ENCODE data around the gene GRK3. TPM values are rescaled to one million over a fixed set of nuclear protein-coding genes. Genes with fewer than 3 reads are reported as not detected.

Gene GRK3
- total RNA-seq, 1 experiment from 2014 or later: 14.6 TPM

DNA sequence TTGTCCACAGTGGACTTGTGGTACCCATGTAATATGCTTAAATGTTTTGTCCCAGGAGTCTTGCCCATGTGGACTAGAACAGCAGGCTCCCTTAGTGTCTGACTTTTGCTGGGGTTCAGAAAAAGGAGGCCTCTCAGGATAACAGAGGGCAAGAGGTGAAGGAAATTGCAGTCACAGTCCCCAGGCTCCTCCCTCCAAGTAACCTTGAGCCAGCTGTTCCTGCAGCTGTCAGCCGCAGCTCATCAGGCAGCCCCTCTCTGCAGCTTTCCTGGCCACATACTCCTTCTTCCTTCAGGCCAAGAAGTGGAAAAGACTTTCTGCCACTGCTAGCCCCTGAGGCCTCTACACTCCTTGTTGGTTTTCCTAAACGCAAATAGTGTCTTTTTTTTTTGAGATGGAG lies 171.2 kb downstream of the GRK3 start (continued):
- TF ChIP-seq RAD21 (IDR thresholded peaks at IDR 0.05; ENCODE audit: low read depth): no peak
- no peak for TF ChIP-seq EZH2 (IDR thresholded peaks at IDR 0.05)
- no peak for TF ChIP-seq ATF3 (IDR thresholded peaks at IDR 0.05)

- intact Hi-C loops (cut with micrococcal nuclease): no loop called here
- CTCF ChIA-PET: no interaction called here
- no TSS peak for BruUV-seq (replicated peaks)
These were observed 172.0 kb downstream of the GRK3 start for GRCh38 chr22:25736378-25737011.

GRCh38 chr22:25739659-25740344 lies 175.3 kb downstream of the GRK3 start:
- no peak overlapping the region for H3K9ac ChIP-seq (ENCODE audit: low read length)
- no peaks in the 10 kb centered on the region for H3K27me3 ChIP-seq (ENCODE audit: insufficient read depth, low read length)
- DNase-seq (ENCODE audit: low read depth, low spot score) (no peak), ATAC-seq (no peak)
- no peaks in the 10 kb centered on the region for H3K79me2 ChIP-seq (ENCODE audit: insufficient read depth, low read length)
- BruUV-seq (replicated peaks): no TSS peak
- no peaks in the 10 kb centered on the region for H3K9me3 ChIP-seq (ENCODE audit: control insufficient read depth in 1 of 2, insufficient read depth in 1 of 2, low read depth in 1 of 2, low read length in 2 of 2)
- no peaks in the 10 kb centered on the region for H4K20me1 ChIP-seq (ENCODE audit: insufficient read depth)
- H3K4me3 ChIP-seq (replicated peaks in 1 of 2; ENCODE audit: low read depth in 1 of 2, low read length in 2 of 2): no peak overlapping the region
- ChIA-PET CTCF (no interaction called here), POLR2A (no interaction called here), RAD21 (ENCODE audit: low non-redundant PET in 1 of 2, low total read pairs in 2 of 2, uncharacterized antibody in 2 of 2, unreplicated experiment in 2 of 2) (no interaction called here)
- H3K4me1 ChIP-seq (ENCODE audit: control insufficient read depth in 1 of 2, insufficient read depth in 2 of 2, low read length in 2 of 2): no peaks in the 10 kb centered on the region
- H3K9me2 ChIP-seq (ENCODE audit: insufficient read depth): no peaks in the 10 kb centered on the region
- no peak overlapping the region for H2AFZ ChIP-seq (ENCODE audit: low read depth, low read length, poor library complexity, severe bottlenecking)
- no peak overlapping the region for H3K4me2 ChIP-seq (ENCODE audit: low read length)
- TF ChIP-seq SIN3A (IDR thresholded peaks at IDR 0.05; ENCODE audit: low read depth) (no peak), RAD21 (IDR thresholded peaks at IDR 0.05; ENCODE audit: low read depth) (no peak), FOSL1 (IDR thresholded peaks at IDR 0.05; ENCODE audit: low read depth) (no peak), EGR1 (IDR thresholded peaks at IDR 0.05; ENCODE audit: low read depth) (no peak)
- H3K27ac ChIP-seq (ENCODE audit: low read depth, low read length): no peak overlapping the region
- intact Hi-C loops (cut with micrococcal nuclease): no loop called here
- H3K36me3 ChIP-seq (ENCODE audit: control insufficient read depth in 1 of 2, insufficient read depth in 2 of 2, low read length in 2 of 2): no peaks in the 10 kb centered on the region

More at GRCh38 chr22:25736378-25737011, 172.0 kb downstream of the GRK3 start:
- Histone ChIP-seq H3K79me2 (ENCODE audit: insufficient read depth, low read length) (no peaks in the 10 kb centered on the region), H3K36me3 (ENCODE audit: control insufficient read depth in 1 of 2, insufficient read depth in 2 of 2, low read length in 2 of 2) (no peaks in the 10 kb centered on the region), H3K27me3 (ENCODE audit: insufficient read depth, low read length) (no peaks in the 10 kb centered on the region), H3K9me2 (ENCODE audit: insufficient read depth) (no peaks in the 10 kb centered on the region), H3K4me2 (ENCODE audit: low read length) (no peak overlapping the region), H2AFZ (ENCODE audit: low read depth, low read length, poor library complexity, severe bottlenecking) (no peak overlapping the region), H4K20me1 (ENCODE audit: insufficient read depth) (no peaks in the 10 kb centered on the region), H3K4me1 (ENCODE audit: control insufficient read depth in 1 of 2, insufficient read depth in 2 of 2, low read length in 2 of 2) (no peaks in the 10 kb centered on the region), H3K27ac (ENCODE audit: low read depth, low read length) (no peak overlapping the region), H3K9me3 (ENCODE audit: control insufficient read depth in 1 of 2, insufficient read depth in 1 of 2, low read depth in 1 of 2, low read length in 2 of 2) (no peaks in the 10 kb centered on the region), H3K4me3 (replicated peaks in 1 of 2; ENCODE audit: low read depth in 1 of 2, low read length in 2 of 2) (no peak overlapping the region), H3K9ac (ENCODE audit: low read length) (no peak overlapping the region)
- TF ChIP-seq EZH2phosphoT487 (IDR thresholded peaks at IDR 0.05; ENCODE audit: borderline replicate concordance) (no peak), CEBPB (IDR thresholded peaks at IDR 0.05; ENCODE audit: low read depth) (no peak), EZH2 (IDR thresholded peaks at IDR 0.05) (no peak), SRF (IDR thresholded peaks at IDR 0.05; ENCODE audit: low read depth) (no peak), RAD21 (IDR thresholded peaks at IDR 0.05; ENCODE audit: low read depth) (no peak), TCF7L2 (IDR thresholded peaks at IDR 0.05; ENCODE audit: borderline replicate concordance, extremely low read depth, insufficient read depth, insufficient read length) (no peak), ZNF274 (IDR thresholded peaks at IDR 0.05; ENCODE audit: low read depth, low read length) (no peak), ZFX (IDR thresholded peaks at IDR 0.05) (no peak), POLR2AphosphoS5 (IDR thresholded peaks at IDR 0.05; ENCODE audit: low read depth, low read length) (no peak)
- ATAC-seq (no peak), DNase-seq (ENCODE audit: low read depth, low spot score) (no peak)
- RAD21 ChIA-PET (ENCODE audit: low non-redundant PET in 1 of 2, low total read pairs in 2 of 2, uncharacterized antibody in 2 of 2, unreplicated experiment in 2 of 2): no interaction called here
- POLR2A ChIA-PET: no interaction called here
